Ishikawa (cell line): ENCODE data around the gene TYK2.

Experiments used
- CEBPB ChIP-seq: IDR thresholded peaks from 2 replicates; pipeline ENCODE4 v1.6.1; 2012
- ZBTB7A ChIP-seq: IDR thresholded peaks from 2 replicates; pipeline ENCODE4 v1.6.1; 2012; ENCODE audit warnings: low read depth

TYK2 gene

GRCh38 chr19:10305139-10305806 is 75.1 kb downstream of the TYK2 start:
- TF ChIP-seq CEBPB: no peak
- TF ChIP-seq ZBTB7A: 0 out of 2 replicates have a peak, but pooled peaks have one; percentile 25
